A673 (cell line): Measurements from ENCODE around the gene SLC16A5. TPM values are rescaled to one million over a fixed set of nuclear protein-coding genes. Genes with fewer than 3 reads are reported as not detected.
A peak's percentile ranks its signal among the peaks of the same experiment; 100 is the strongest.

Experiments used
- BruUV-seq: library from RNA; stranded (reverse); fragments of 400-500 nt; replicated peaks from 2 replicates; lab custom pipeline; 2021; lab: Mats Ljungman, UMichigan
- CTCF ChIA-PET: fragments of 300-600 bp; sonication (Branson Sonifier 250); formaldehyde crosslinking; loops from one replicate; lab custom pipeline; 2022; ENCODE audit warnings: antibody characterized with exemption; lab: Charles Lee
- POLR2A ChIA-PET: fragments of 300-600 bp; sonication (Branson Sonifier 250); formaldehyde crosslinking; loops from one replicate; lab custom pipeline; 2022; ENCODE audit warnings: antibody characterized with exemption; ENCODE audit not compliant: low non-redundant PET; lab: Charles Lee
- DNase-seq: peaks from one replicate; pipeline ENCODE4 v3.0.0-alpha.2; 2015; ENCODE audit warnings: low spot score
- H3K27ac ChIP-seq: fragments of 200-600 bp; sonication (generic); 2 replicates; pipeline ENCODE4 v1.5.1; 2016; ENCODE audit warnings: mixed run types, low read depth, mild to moderate bottlenecking, mixed read lengths, antibody characterized with exemption, low read length; ENCODE audit not compliant: poor library complexity, severe bottlenecking
- H3K27me3 ChIP-seq: fragments of 200-600 bp; sonication (generic); replicated peaks from 2 replicates; pipeline ENCODE4 v1.6.1; 2017; ENCODE audit warnings: mixed run types, low read depth, mild to moderate bottlenecking, mixed read lengths, antibody characterized with exemption, low read length; ENCODE audit not compliant: insufficient read depth, poor library complexity
- H3K36me3 ChIP-seq: fragments of 200-600 bp; sonication (generic); 2 replicates; pipeline ENCODE4 v1.6.1; 2016; ENCODE audit warnings: mixed run types, mild to moderate bottlenecking, mixed read lengths, antibody characterized with exemption, low read length; ENCODE audit not compliant: insufficient read depth, poor library complexity, severe bottlenecking
- H3K4me1 ChIP-seq: fragments of 200-600 bp; sonication (generic); 2 replicates; pipeline ENCODE4 v1.6.1; 2017; ENCODE audit warnings: mixed run types, mild to moderate bottlenecking, mixed read lengths, antibody characterized with exemption, low read length; ENCODE audit not compliant: insufficient read depth, poor library complexity, severe bottlenecking
- H3K4me3 ChIP-seq: fragments of 200-600 bp; sonication (generic); 2 replicates; pipeline ENCODE4 v1.5.1; 2016; ENCODE audit warnings: low read depth, mixed run types, mild to moderate bottlenecking, mixed read lengths, low read length; ENCODE audit not compliant: poor library complexity, severe bottlenecking
- H3K9me3 ChIP-seq: fragments of 200-600 bp; sonication (generic); 2 replicates; pipeline ENCODE4 v1.6.1; 2016; ENCODE audit warnings: mixed run types, low read depth, mild to moderate bottlenecking, mixed read lengths, antibody characterized with exemption, low read length; ENCODE audit not compliant: poor library complexity, severe bottlenecking
- CTCF ChIP-seq: fragments of 300-800, 200-600 bp; sonication (generic); conservative IDR thresholded peaks from 2 replicates; pipeline ENCODE4 v1.5.1; 2017; ENCODE audit warnings: low read depth, mild to moderate bottlenecking, antibody characterized with exemption, low read length, moderate library complexity, mixed read lengths
- EZH2 ChIP-seq: fragments of 200-600 bp; sonication (generic); IDR thresholded peaks from 2 replicates; pipeline ENCODE4 v1.6.1; 2017; ENCODE audit warnings: borderline replicate concordance, low read depth, mild to moderate bottlenecking, mixed read lengths, antibody characterized with exemption, low read length; ENCODE audit not compliant: poor library complexity, severe bottlenecking
- intact Hi-C: fragments of 100-400 bp; cut with micrococcal nuclease; formaldehyde crosslinking; loops from one replicate; pipeline ENCODE4 v1.10.0; 2022; ENCODE audit not compliant: unreplicated experiment
- total RNA-seq: library from RNA; stranded (reverse); gene quantifications from 2 replicates; pipeline ENCODE4 v1.2.3, GENCODE V29; 2021

SLC16A5 gene
- total RNA-seq, 1 experiment from 2014 or later = 0.80 TPM

GRCh38 chr17:75046407-75047289 is 41.1 kb upstream of the SLC16A5 start, which contains the start of the genes ATP5PD and KCTD2:
TSS of gene ATP5PD (minus strand) at chr17:75046969. CDS start at chr17:75042650, 4,319 bp downstream.
TSS of gene KCTD2 (plus strand) at chr17:75047225. CDS start at chr17:75047251, 26 bp downstream.
- Histone ChIP-seq H3K27me3 (no peaks in the 10 kb centered on the region), H3K4me3 (peak within 1 kb of the TSS; percentile 90), H3K4me1 (peaks cover 9% of the 10 kb centered on the region), H3K9me3 (no peaks in the 10 kb centered on the region), H3K27ac (peak within 1 kb of the TSS; percentile 84), H3K36me3 (peaks cover 20% of the 10 kb centered on the region)
- peak; percentile 98 for DNase-seq
- CTCF ChIA-PET = no interaction called here
- TF ChIP-seq EZH2 (no peak), CTCF (no peak)
- intact Hi-C loops = no loop called here
- POLR2A ChIA-PET = no interaction called here
- BruUV-seq = no TSS peak

- CTCF ChIA-PET = no interaction called here
- POLR2A ChIA-PET = no interaction called here
- H3K9me3 ChIP-seq = no peaks in the 10 kb centered on the region
- TF ChIP-seq CTCF (no peak), EZH2 (no peak)
- H3K4me1 ChIP-seq = peaks cover 9% of the 10 kb centered on the region
- peak overlapping the region; percentile 90 for H3K4me3 ChIP-seq
- intact Hi-C loops = no loop called here
- peak overlapping the region; percentile 84 for H3K27ac ChIP-seq
- H3K27me3 ChIP-seq = no peaks in the 10 kb centered on the region
- no peak for DNase-seq
- no TSS peak for BruUV-seq
- H3K36me3 ChIP-seq = peaks cover 15% of the 10 kb centered on the region
These were observed 40.2 kb upstream of the SLC16A5 start for GRCh38 chr17:75047398-75048098.

GRCh38 chr17:75048249-75048878 is 39.4 kb upstream of the SLC16A5 start:
- ChIA-PET CTCF (no interaction called here), POLR2A (no interaction called here)
- TF ChIP-seq CTCF (no peak), EZH2 (no peak)
- intact Hi-C loops = no loop called here
- no peaks in the 10 kb centered on the region for H3K9me3 ChIP-seq
- H3K4me3 ChIP-seq = peak overlapping the region; percentile 90
- peaks cover 9% of the 10 kb centered on the region for H3K4me1 ChIP-seq
- no peaks in the 10 kb centered on the region for H3K27me3 ChIP-seq
- H3K36me3 ChIP-seq = peaks cover 21% of the 10 kb centered on the region
- BruUV-seq = TSS peak; percentile 45
- H3K27ac ChIP-seq = peak overlapping the region; percentile 84
- no peak for DNase-seq
